Osteocyte (in vitro differentiated cells): ENCODE results near the gene TOMM5. TPM values are rescaled to one million over a fixed set of nuclear protein-coding genes. Genes with fewer than 3 reads are reported as not detected.

Experiments used
- DNase-seq: peaks from one replicate; pipeline ENCODE4 v3.0.0; 2021; ENCODE audit warnings: mixed read lengths; ENCODE audit not compliant: unreplicated experiment; ENCODE audit errors: extremely low spot score
- H3K27ac Mint-ChIP-seq: one replicate; pipeline ENCODE4 v1.8.0; 2021; ENCODE audit warnings: mild to moderate bottlenecking, mixed read lengths; ENCODE audit not compliant: unreplicated experiment
- H3K27me3 Mint-ChIP-seq: one replicate; pipeline ENCODE4 v1.8.0; 2021; ENCODE audit warnings: mixed read lengths; ENCODE audit not compliant: unreplicated experiment
- H3K36me3 Mint-ChIP-seq: one replicate; pipeline ENCODE4 v1.8.0; 2021; ENCODE audit warnings: mixed read lengths; ENCODE audit not compliant: unreplicated experiment
- H3K4me1 Mint-ChIP-seq: one replicate; pipeline ENCODE4 v1.8.0; 2021; ENCODE audit warnings: mixed read lengths; ENCODE audit not compliant: unreplicated experiment
- H3K4me3 Mint-ChIP-seq: one replicate; pipeline ENCODE4 v1.8.0; 2021; ENCODE audit warnings: mild to moderate bottlenecking, moderate library complexity, mixed read lengths; ENCODE audit not compliant: unreplicated experiment
- H3K9me3 Mint-ChIP-seq: one replicate; pipeline ENCODE4 v1.8.0; 2021; ENCODE audit warnings: mixed read lengths; ENCODE audit not compliant: unreplicated experiment
- total RNA-seq: library from RNA; stranded (reverse); gene quantifications from 2 replicates; pipeline ENCODE4 v1.2.1, GENCODE V29; 2021
- TF ChIP-seq, protein P1 (sequence below): fragments of 200-600 bp; sonication (generic); IDR thresholded peaks from 2 replicates; pipeline ENCODE4 v1.5.0; 2021; ENCODE audit warnings: antibody characterized with exemption, mild to moderate bottlenecking, moderate library complexity

The TOMM5 gene
- total RNA-seq, 1 donor from 2014 or later, result 85.9 TPM

DNA sequence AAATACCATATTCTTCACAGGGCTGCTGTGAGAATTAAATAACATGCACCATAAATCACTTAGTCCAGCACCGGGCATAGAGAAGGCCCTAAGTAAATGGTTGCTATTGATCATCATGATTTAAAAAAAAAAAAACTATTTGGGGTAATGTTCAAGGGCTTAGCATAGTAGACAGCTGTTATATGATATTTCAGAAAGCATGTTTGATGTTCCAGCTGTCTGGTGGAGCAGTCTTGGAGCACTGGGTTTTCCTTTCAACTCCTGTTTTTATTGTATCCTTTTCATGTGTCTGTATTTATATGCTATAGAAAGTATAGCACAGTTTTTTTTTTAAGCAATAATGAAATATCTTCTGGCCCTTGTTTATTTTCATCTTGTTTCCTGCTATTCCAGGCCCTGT is 28.0 kb upstream of the TOMM5 start:
- H3K36me3 Mint-ChIP-seq, result no peaks in the 10 kb centered on the region
- peaks cover 48% of the 10 kb centered on the region for H3K27me3 Mint-ChIP-seq
- H3K27ac Mint-ChIP-seq, result no peak overlapping the region
- H3K4me3 Mint-ChIP-seq, result no peak overlapping the region
- DNase-seq, result no peak
- no peaks in the 10 kb centered on the region for H3K9me3 Mint-ChIP-seq
- TF ChIP-seq, protein P1, sequence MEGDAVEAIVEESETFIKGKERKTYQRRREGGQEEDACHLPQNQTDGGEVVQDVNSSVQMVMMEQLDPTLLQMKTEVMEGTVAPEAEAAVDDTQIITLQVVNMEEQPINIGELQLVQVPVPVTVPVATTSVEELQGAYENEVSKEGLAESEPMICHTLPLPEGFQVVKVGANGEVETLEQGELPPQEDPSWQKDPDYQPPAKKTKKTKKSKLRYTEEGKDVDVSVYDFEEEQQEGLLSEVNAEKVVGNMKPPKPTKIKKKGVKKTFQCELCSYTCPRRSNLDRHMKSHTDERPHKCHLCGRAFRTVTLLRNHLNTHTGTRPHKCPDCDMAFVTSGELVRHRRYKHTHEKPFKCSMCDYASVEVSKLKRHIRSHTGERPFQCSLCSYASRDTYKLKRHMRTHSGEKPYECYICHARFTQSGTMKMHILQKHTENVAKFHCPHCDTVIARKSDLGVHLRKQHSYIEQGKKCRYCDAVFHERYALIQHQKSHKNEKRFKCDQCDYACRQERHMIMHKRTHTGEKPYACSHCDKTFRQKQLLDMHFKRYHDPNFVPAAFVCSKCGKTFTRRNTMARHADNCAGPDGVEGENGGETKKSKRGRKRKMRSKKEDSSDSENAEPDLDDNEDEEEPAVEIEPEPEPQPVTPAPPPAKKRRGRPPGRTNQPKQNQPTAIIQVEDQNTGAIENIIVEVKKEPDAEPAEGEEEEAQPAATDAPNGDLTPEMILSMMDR, result no peak
- H3K4me1 Mint-ChIP-seq, result no peaks in the 10 kb centered on the region

DNA sequence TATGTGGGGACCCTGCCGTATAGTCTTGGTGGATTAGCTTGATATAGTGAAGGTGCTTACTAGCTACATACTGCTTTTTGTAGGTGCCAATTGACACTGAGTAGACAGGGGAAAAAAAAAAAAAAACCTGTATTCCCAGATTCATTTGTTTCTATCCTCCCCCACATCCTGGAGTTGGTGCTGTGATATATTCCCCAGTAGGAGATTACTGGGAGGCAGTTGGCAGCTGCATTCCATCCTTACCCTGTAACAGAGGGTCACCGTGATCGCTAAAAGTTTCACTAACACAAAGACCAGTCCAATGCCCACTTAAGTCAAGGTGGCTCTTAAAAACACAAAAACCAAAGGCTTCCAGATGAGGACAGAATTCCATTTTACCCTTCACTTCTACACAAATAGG is 27.4 kb upstream of the TOMM5 start:
- Mint-ChIP-seq H3K27me3 (peaks cover 42% of the 10 kb centered on the region), H3K4me3 (no peak overlapping the region), H3K4me1 (no peaks in the 10 kb centered on the region), H3K9me3 (no peaks in the 10 kb centered on the region), H3K36me3 (no peaks in the 10 kb centered on the region), H3K27ac (no peak overlapping the region)
- no peak for DNase-seq
- TF ChIP-seq, protein P1, result no peak

DNA sequence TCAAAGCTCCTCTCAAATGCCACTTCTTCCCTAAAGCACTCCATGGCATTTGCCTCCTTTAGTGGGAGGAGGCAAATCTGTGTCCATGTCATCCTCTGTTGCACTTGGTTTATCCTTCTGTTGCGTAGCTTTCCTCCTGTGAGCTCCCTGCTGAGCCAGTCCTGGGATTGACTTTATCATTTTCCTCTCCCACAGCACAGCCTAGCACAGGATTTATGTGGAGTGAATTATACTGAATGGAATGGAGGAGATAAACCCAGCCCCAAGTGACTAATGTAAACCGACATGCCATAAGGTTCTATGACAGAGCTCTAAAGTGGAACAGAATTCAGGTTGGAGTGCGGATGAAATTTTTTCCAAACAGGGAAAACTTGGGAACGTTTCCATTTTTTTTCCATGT is 26.4 kb upstream of the TOMM5 start:
- Mint-ChIP-seq H3K4me1 (no peaks in the 10 kb centered on the region), H3K4me3 (no peak overlapping the region), H3K9me3 (no peaks in the 10 kb centered on the region), H3K36me3 (no peaks in the 10 kb centered on the region), H3K27me3 (peaks cover 39% of the 10 kb centered on the region), H3K27ac (no peak overlapping the region)
- TF ChIP-seq, protein P1, result no peak
- no peak for DNase-seq

DNA sequence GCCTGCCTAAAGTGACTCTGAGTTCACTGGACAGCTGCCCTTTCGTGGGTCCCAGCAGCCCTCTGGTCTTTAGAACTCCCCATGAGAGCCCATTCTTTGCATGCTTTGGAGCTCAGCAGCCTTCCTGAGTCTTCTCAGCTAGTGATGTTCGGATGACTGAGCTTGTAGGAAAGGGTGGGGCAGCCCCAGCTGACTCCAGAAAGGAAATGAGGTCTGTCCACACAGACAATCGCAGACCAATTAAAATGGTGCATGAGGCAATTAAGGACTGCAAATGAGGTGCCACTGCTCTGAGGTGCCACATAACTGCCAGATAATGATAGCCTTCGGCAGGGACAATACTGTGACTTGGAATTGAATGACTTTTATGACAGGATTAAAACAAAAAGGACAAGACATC is 25.4 kb upstream of the TOMM5 start:
- Mint-ChIP-seq H3K4me3 (no peak overlapping the region), H3K36me3 (no peaks in the 10 kb centered on the region), H3K4me1 (no peaks in the 10 kb centered on the region), H3K27me3 (peaks cover 39% of the 10 kb centered on the region), H3K9me3 (no peaks in the 10 kb centered on the region), H3K27ac (no peak overlapping the region)
- no peak for DNase-seq
- TF ChIP-seq, protein P1, result no peak

DNA sequence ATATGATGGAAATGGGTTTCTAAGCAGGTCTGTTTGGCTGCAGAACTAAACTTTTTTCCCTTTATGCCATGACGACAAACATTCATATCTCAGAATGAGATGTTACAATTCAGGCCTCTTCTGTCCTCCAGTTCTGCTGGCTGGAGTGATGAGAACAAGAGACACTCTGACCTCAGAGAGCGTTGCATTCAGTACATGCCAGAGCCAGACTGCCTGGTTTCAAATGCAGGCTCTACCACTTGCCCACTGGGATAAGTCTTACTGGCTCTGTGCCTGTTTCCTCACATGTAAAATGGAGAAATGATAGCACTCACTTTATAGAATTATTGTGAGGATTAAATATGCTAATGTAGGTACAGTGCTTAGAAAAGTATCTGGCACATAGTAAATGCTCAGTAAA is 24.8 kb upstream of the TOMM5 start:
- no peak overlapping the region for H3K27ac Mint-ChIP-seq
- no peaks in the 10 kb centered on the region for H3K36me3 Mint-ChIP-seq
- DNase-seq, result no peak
- no peaks in the 10 kb centered on the region for H3K9me3 Mint-ChIP-seq
- no peaks in the 10 kb centered on the region for H3K4me1 Mint-ChIP-seq
- H3K4me3 Mint-ChIP-seq, result no peak overlapping the region
- H3K27me3 Mint-ChIP-seq, result peaks cover 37% of the 10 kb centered on the region
- TF ChIP-seq, protein P1, result no peak
